A673 (cell line): Measurements from ENCODE around the gene FOS.

Source experiments
- CTCF ChIP-seq: fragments of 300-800, 200-600 bp; sonication (generic); conservative IDR thresholded peaks from 2 replicates; pipeline ENCODE4 v1.5.1; 2017; ENCODE audit warnings: low read depth, mild to moderate bottlenecking, antibody characterized with exemption, low read length, moderate library complexity, mixed read lengths
- EZH2 ChIP-seq: fragments of 200-600 bp; sonication (generic); IDR thresholded peaks from 2 replicates; pipeline ENCODE4 v1.6.1; 2017; ENCODE audit warnings: borderline replicate concordance, low read depth, mild to moderate bottlenecking, mixed read lengths, antibody characterized with exemption, low read length; ENCODE audit not compliant: poor library complexity, severe bottlenecking

GRCh38 chr14:75280831-75281653 is 2.4 kb downstream of the FOS start:
- TF ChIP-seq CTCF (no peak), EZH2 (no peak)
